ENCODE results near the gene LNP1. TPM values are rescaled to one million over a fixed set of nuclear protein-coding genes. Genes with fewer than 3 reads are reported as not detected.

The LNP1 gene
- total RNA-seq, 1 donor: 3.0 TPM

DNA sequence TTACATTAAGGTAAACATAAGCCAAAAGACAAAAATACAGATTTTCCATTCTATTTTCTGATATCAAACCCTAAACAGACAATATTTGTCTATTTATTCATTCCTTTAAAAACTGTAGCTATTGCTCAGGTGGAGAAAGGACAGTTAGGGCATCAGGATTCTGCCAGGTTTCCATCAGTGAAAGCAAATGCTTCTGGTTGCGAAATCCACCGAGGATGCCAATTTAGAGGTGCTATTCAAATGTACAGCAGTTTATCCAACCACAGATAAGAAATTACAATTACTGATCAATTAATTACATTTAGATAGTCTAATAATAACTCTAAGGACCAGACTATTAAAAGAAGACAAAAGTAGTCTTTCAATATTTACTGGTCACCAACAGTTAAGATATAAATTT is 4.4 kb upstream of the LNP1 start:
- no peak overlapping the region for H3K4me3 ChIP-seq (ENCODE audit: low read depth, low read length)
- TF ChIP-seq, protein P1, sequence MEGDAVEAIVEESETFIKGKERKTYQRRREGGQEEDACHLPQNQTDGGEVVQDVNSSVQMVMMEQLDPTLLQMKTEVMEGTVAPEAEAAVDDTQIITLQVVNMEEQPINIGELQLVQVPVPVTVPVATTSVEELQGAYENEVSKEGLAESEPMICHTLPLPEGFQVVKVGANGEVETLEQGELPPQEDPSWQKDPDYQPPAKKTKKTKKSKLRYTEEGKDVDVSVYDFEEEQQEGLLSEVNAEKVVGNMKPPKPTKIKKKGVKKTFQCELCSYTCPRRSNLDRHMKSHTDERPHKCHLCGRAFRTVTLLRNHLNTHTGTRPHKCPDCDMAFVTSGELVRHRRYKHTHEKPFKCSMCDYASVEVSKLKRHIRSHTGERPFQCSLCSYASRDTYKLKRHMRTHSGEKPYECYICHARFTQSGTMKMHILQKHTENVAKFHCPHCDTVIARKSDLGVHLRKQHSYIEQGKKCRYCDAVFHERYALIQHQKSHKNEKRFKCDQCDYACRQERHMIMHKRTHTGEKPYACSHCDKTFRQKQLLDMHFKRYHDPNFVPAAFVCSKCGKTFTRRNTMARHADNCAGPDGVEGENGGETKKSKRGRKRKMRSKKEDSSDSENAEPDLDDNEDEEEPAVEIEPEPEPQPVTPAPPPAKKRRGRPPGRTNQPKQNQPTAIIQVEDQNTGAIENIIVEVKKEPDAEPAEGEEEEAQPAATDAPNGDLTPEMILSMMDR (IDR thresholded peaks at IDR 0.05; ENCODE audit: insufficient read depth, low read length): no peak
- no peak for DNase-seq (ENCODE audit: low read depth)

DNA sequence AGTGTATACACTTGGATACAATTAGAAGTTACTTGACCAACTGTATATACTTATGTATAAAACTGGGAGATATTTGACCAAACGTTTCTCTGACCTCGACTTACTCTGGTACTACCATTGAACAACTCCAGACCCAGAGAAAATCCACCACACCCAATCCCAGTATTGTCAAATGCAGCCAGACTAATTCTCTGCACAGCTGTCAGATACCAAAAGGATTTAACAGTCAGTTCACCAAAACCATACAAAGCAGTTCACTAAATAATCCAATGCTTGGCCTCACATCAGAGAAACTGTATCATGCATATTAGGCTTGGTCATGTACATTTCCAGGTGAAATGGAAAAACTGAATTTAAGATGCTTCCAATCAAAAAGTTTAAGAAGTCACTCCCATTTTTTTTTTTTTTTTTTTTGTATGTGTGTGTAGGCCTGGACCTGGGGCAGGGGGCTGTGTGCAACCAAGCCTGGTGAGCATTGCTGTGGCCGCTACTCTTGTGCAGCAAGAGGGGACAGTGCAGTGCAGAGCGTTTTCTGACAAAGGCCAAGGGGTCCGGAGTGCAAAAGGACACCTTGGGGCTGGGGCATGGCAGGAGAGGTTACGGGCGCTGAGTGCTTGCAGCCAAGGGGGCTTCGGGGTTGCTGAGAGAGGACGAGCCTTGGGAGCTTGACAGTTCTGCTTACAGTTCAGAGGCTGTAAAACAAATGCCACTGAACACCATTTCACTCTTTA is 1.8 kb upstream of the LNP1 start:
- peak; percentile 8 for DNase-seq (ENCODE audit: low read depth)
- TF ChIP-seq, protein P1 (IDR thresholded peaks at IDR 0.05; ENCODE audit: insufficient read depth, low read length): no peak
- H3K4me3 ChIP-seq (ENCODE audit: low read depth, low read length): peak overlapping the region; percentile 93

- peak overlapping the region; percentile 93 for H3K4me3 ChIP-seq (ENCODE audit: low read depth, low read length)
- TF ChIP-seq, protein P1 (IDR thresholded peaks at IDR 0.05; ENCODE audit: insufficient read depth, low read length): no peak
- DNase-seq (ENCODE audit: low read depth): peak; percentile 6
Measured at GRCh38 chr3:100400419-100400779, 940 bp upstream of the LNP1 start.

- peak; percentile 53 for DNase-seq (ENCODE audit: low read depth)
- H3K4me3 ChIP-seq (ENCODE audit: low read depth, low read length): peak overlapping the region; percentile 93
- TF ChIP-seq, protein P1 (IDR thresholded peaks at IDR 0.05; ENCODE audit: insufficient read depth, low read length): no peak
Measured at GRCh38 chr3:100401674-100402041, 319 bp downstream of the LNP1 start.

DNA sequence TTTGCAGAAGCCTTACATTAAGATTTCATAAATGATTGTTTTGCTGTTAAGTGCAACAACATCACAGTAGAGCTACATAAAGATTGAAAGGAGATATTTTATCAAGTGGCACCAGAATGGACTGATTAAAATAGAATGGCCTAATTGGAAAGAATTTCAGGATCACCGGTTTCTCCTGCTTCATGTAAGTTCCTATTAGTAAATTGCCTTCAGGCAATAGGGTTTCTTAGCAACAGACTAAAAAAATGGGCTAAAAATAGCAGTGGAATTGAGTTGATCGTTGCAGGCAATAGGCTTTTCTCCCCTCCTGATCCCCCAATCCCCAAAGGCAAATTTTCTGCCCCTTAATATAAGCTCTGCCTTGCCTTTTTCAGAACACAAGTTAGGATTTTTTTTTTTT is 917 bp downstream of the LNP1 start:
- TF ChIP-seq, protein P1 (IDR thresholded peaks at IDR 0.05; ENCODE audit: insufficient read depth, low read length): no peak
- DNase-seq (ENCODE audit: low read depth): peak; percentile 66
- peak overlapping the region; percentile 93 for H3K4me3 ChIP-seq (ENCODE audit: low read depth, low read length)

- no peak for DNase-seq (ENCODE audit: low read depth)
- TF ChIP-seq, protein P1 (IDR thresholded peaks at IDR 0.05; ENCODE audit: insufficient read depth, low read length): no peak
Measured at GRCh38 chr3:100402891-100403290, 1.6 kb downstream of the LNP1 start.

More at GRCh38 chr3:100402891-100403290, 1.6 kb downstream of the LNP1 start:
- peak overlapping the region; percentile 93 for H3K4me3 ChIP-seq (ENCODE audit: low read depth, low read length)

Measured in fibroblast of the aortic adventitia (primary cell).